HCT116 (cell line): ENCODE data around the gene CDH13. TPM values are rescaled to one million over a fixed set of nuclear protein-coding genes. Genes with fewer than 3 reads are reported as not detected.

Experiments used
- ATAC-seq: fragments of 200-7000 bp; cut with Tn5 transposase; 2 replicates; pipeline ENCODE4 v1.9.1; 2020; ENCODE audit warnings: mild to moderate bottlenecking, moderate library complexity
- BruUV-seq: library from RNA; stranded (reverse); fragments of 400-500 nt; replicated peaks from 2 replicates; lab custom pipeline; 2021; lab: Mats Ljungman, UMichigan
- CTCF ChIA-PET: fragments of 300-600 bp; sonication (Branson Sonifier 250); formaldehyde crosslinking; loops from one replicate; lab custom pipeline; 2021; ENCODE audit warnings: antibody characterized with exemption; lab: Charles Lee
- POLR2A ChIA-PET: fragments of 300-600, 350-600 bp; sonication (Branson Sonifier 250); formaldehyde crosslinking; loops from one replicate; lab custom pipeline; 2021; ENCODE audit warnings: antibody characterized with exemption; lab: Charles Lee
- RAD21 ChIA-PET, 2 experiments: fragments of 300-600 bp; sonication (Branson Sonifier 250); formaldehyde crosslinking; loops; one replicate each; lab custom pipeline; 2023; ENCODE audit warnings: low total read pairs in 2 of 2; ENCODE audit not compliant: uncharacterized antibody in 2 of 2, unreplicated experiment in 2 of 2, low non-redundant PET in 1 of 2; lab: Charles Lee
- DNase-seq: peaks from one replicate; pipeline ENCODE4 v3.0.0-alpha.2; 2010; ENCODE audit warnings: low read depth, low spot score
- H2AFZ ChIP-seq: fragments of 200-600 bp; shearing (Covaris generic), sonication (generic); 2 replicates; pipeline ENCODE4 v1.6.1; 2017; ENCODE audit warnings: low read depth, mixed run types, mixed read lengths, antibody characterized with exemption, low read length; ENCODE audit not compliant: poor library complexity, severe bottlenecking
- H3K27ac ChIP-seq: 2 replicates; pipeline ENCODE4 v1.5.1; 2012; ENCODE audit warnings: low read depth, low read length
- H3K27me3 ChIP-seq: fragments of 200-600 bp; sonication (generic); 2 replicates; pipeline ENCODE4 v1.6.1; 2016; ENCODE audit warnings: mixed run types, low read length, mixed read lengths; ENCODE audit not compliant: insufficient read depth
- H3K36me3 ChIP-seq, 2 experiments: fragments of 200-500 bp in 1 of 2; fragments of 200-600 bp in 1 of 2; sonication (Bioruptor generic) in 1 of 2; sonication (generic) in 1 of 2; 2 replicates each; pipeline versions ENCODE4 v1.5.1 to v1.6.1; 2014 to 2016; ENCODE audit warnings: low read length in 2 of 2, inconsistent platforms in 1 of 2, mixed read lengths in 1 of 2, mixed run types in 1 of 2; ENCODE audit not compliant: insufficient read depth in 2 of 2, control insufficient read depth in 1 of 2
- H3K4me1 ChIP-seq, 2 experiments: fragments of 200-600 bp in 1 of 2; sonication (generic) in 1 of 2; 2 replicates each; pipeline versions ENCODE4 v1.5.1 to v1.6.1; 2012 to 2017; ENCODE audit warnings: low read length in 2 of 2, inconsistent platforms in 1 of 2, mild to moderate bottlenecking in 1 of 2, mixed read lengths in 1 of 2, mixed run types in 1 of 2, moderate library complexity in 1 of 2; ENCODE audit not compliant: insufficient read depth in 2 of 2, control insufficient read depth in 1 of 2
- H3K4me2 ChIP-seq: fragments of 200-600 bp; sonication (generic); 2 replicates; pipeline ENCODE4 v1.6.1; 2017; ENCODE audit warnings: mixed run types, low read length, mixed read lengths
- H3K4me3 ChIP-seq, 2 experiments: fragments of 200-600 bp in 1 of 2; sonication (generic) in 1 of 2; replicated peaks in 1 of 2; 2 replicates each; pipeline ENCODE4 v1.5.1; 2011 to 2016; ENCODE audit warnings: low read length in 2 of 2, control low read depth in 1 of 2, low read depth in 1 of 2, mild to moderate bottlenecking in 1 of 2, mixed read lengths in 1 of 2, mixed run types in 1 of 2
- H3K79me2 ChIP-seq: fragments of 200-600 bp; sonication (generic); 2 replicates; pipeline ENCODE4 v1.6.1; 2017; ENCODE audit warnings: mild to moderate bottlenecking, mixed run types, low read length, moderate library complexity, mixed read lengths; ENCODE audit not compliant: insufficient read depth
- H3K9ac ChIP-seq: fragments of 200-600 bp; sonication (generic); 2 replicates; pipeline ENCODE4 v1.6.1; 2016; ENCODE audit warnings: low read length, mixed read lengths
- H3K9me2 ChIP-seq: fragments of 200-600 bp; sonication (generic), shearing (Covaris generic); 2 replicates; pipeline ENCODE4 v1.6.1; 2017; ENCODE audit warnings: mixed run types, mild to moderate bottlenecking, moderate library complexity; ENCODE audit not compliant: insufficient read depth
- H3K9me3 ChIP-seq, 2 experiments: fragments of 200-500 bp in 1 of 2; fragments of 200-600 bp in 1 of 2; sonication (Bioruptor generic) in 1 of 2; sonication (generic) in 1 of 2; 2 replicates each; pipeline ENCODE4 v1.6.1; 2014 to 2017; ENCODE audit warnings: low read length in 2 of 2, mixed read lengths in 2 of 2, inconsistent platforms in 1 of 2, low read depth in 1 of 2, mild to moderate bottlenecking in 1 of 2, mixed run types in 1 of 2, moderate library complexity in 1 of 2; ENCODE audit not compliant: control insufficient read depth in 1 of 2, insufficient read depth in 1 of 2
- H4K20me1 ChIP-seq: fragments of 200-600 bp; sonication (generic), shearing (Covaris generic); 2 replicates; pipeline ENCODE4 v1.6.1; 2017; ENCODE audit warnings: mixed run types, mild to moderate bottlenecking, moderate library complexity; ENCODE audit not compliant: insufficient read depth
- EGR1 ChIP-seq: IDR thresholded peaks from 2 replicates; pipeline ENCODE4 v1.6.1; 2012; ENCODE audit warnings: low read depth
- ELF1 ChIP-seq: IDR thresholded peaks from 2 replicates; pipeline ENCODE4 v1.6.1; 2012; ENCODE audit warnings: low read depth, borderline replicate concordance
- JUND ChIP-seq: IDR thresholded peaks from 2 replicates; pipeline ENCODE4 v1.6.1; 2012
- POLR2A ChIP-seq: IDR thresholded peaks from 2 replicates; pipeline ENCODE4 v1.7.0; 2011; ENCODE audit warnings: borderline replicate concordance; ENCODE audit not compliant: insufficient read depth, insufficient read length; ENCODE audit errors: extremely low read depth
- POLR2AphosphoS5 ChIP-seq: IDR thresholded peaks from 2 replicates; pipeline ENCODE4 v1.6.1; 2011; ENCODE audit warnings: mild to moderate bottlenecking, low read depth, low read length, moderate library complexity
- RAD21 ChIP-seq: IDR thresholded peaks from 2 replicates; pipeline ENCODE4 v1.6.1; 2012; ENCODE audit warnings: low read depth, mild to moderate bottlenecking
- REST ChIP-seq: IDR thresholded peaks from 2 replicates; pipeline ENCODE4 v1.6.1; 2012; ENCODE audit warnings: low read depth
- SIN3A ChIP-seq: IDR thresholded peaks from 2 replicates; pipeline ENCODE4 v1.6.1; 2012; ENCODE audit warnings: low read depth
- SP1 ChIP-seq: IDR thresholded peaks from 2 replicates; pipeline ENCODE4 v1.6.1; 2012; ENCODE audit warnings: low read depth
- intact Hi-C: fragments of 100-400 bp; cut with micrococcal nuclease; formaldehyde crosslinking; loops from 2 replicates; pipeline ENCODE4 v1.10.0; 2022
- total RNA-seq: library from RNA; stranded (reverse); gene quantifications from one replicate; pipeline ENCODE4 v1.2.1, GENCODE V29; 2021; ENCODE audit not compliant: unreplicated experiment
- TF ChIP-seq, protein P1 (sequence below), 3 experiments: fragments of 200-600 bp in 1 of 3; sonication (generic) in 1 of 3; IDR thresholded peaks in 2 of 3; conservative IDR thresholded peaks in 1 of 3; 2 replicates each; pipeline ENCODE4 v1.5.1; 2012 to 2017; ENCODE audit warnings: low read depth in 2 of 3, low read length in 2 of 3, antibody characterized with exemption in 1 of 3, borderline replicate concordance in 1 of 3, control low read depth in 1 of 3, mild to moderate bottlenecking in 1 of 3, mixed read lengths in 1 of 3, mixed run types in 1 of 3, moderate library complexity in 1 of 3; ENCODE audit not compliant: insufficient read depth in 1 of 3
- TF ChIP-seq, protein P2 (sequence below): IDR thresholded peaks from 2 replicates; pipeline ENCODE4 v1.6.1; 2011; ENCODE audit warnings: mild to moderate bottlenecking, low read length, moderate library complexity; ENCODE audit not compliant: insufficient replicate concordance; ENCODE audit errors: extremely low read depth
- TF ChIP-seq, protein P3 (sequence below): IDR thresholded peaks from 2 replicates; pipeline ENCODE4 v1.6.1; 2012

The CDH13 gene
- total RNA-seq, 1 experiment from 2014 or later: not detected

GRCh38 chr16:82660075-82660645 lies 33.4 kb downstream of the CDH13 start:
- BruUV-seq: no TSS peak
- ATAC-seq (no peak), DNase-seq (no peak)
- Histone ChIP-seq H3K27ac (no peak overlapping the region), H3K9me2 (no peaks in the 10 kb centered on the region), H4K20me1 (no peaks in the 10 kb centered on the region), H2AFZ (no peak overlapping the region), H3K36me3 (no peaks in the 10 kb centered on the region), H3K4me3 (no peak overlapping the region), H3K4me1 (peaks cover 0 to 3% of the 10 kb centered on the region in 2 experiments; a peak in 2 of 4 replicates), H3K27me3 (peaks cover 28% of the 10 kb centered on the region; the same call in 1 of the 2 replicates), H3K79me2 (no peaks in the 10 kb centered on the region), H3K9ac (no peak overlapping the region), H3K9me3 (no peaks in the 10 kb centered on the region), H3K4me2 (no peak overlapping the region)
- no peak for TF ChIP-seq SP1
- TF ChIP-seq SIN3A: no peak
- no peak for TF ChIP-seq ELF1
- TF ChIP-seq POLR2A: no peak
- TF ChIP-seq REST: no peak
- TF ChIP-seq, protein P1, sequence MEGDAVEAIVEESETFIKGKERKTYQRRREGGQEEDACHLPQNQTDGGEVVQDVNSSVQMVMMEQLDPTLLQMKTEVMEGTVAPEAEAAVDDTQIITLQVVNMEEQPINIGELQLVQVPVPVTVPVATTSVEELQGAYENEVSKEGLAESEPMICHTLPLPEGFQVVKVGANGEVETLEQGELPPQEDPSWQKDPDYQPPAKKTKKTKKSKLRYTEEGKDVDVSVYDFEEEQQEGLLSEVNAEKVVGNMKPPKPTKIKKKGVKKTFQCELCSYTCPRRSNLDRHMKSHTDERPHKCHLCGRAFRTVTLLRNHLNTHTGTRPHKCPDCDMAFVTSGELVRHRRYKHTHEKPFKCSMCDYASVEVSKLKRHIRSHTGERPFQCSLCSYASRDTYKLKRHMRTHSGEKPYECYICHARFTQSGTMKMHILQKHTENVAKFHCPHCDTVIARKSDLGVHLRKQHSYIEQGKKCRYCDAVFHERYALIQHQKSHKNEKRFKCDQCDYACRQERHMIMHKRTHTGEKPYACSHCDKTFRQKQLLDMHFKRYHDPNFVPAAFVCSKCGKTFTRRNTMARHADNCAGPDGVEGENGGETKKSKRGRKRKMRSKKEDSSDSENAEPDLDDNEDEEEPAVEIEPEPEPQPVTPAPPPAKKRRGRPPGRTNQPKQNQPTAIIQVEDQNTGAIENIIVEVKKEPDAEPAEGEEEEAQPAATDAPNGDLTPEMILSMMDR (IDR thresholded peaks at IDR 0.05 in 2 of 3, conservative IDR thresholded peaks at IDR 0.05 in 1 of 3; ENCODE audit: borderline replicate concordance in 1 of 3, insufficient read depth in 1 of 3, low read depth in 2 of 3, low read length in 2 of 3): no peak
- TF ChIP-seq POLR2AphosphoS5: no peak
- no peak for TF ChIP-seq JUND
- no peak for TF ChIP-seq RAD21
- no peak for TF ChIP-seq EGR1
- TF ChIP-seq, protein P2, sequence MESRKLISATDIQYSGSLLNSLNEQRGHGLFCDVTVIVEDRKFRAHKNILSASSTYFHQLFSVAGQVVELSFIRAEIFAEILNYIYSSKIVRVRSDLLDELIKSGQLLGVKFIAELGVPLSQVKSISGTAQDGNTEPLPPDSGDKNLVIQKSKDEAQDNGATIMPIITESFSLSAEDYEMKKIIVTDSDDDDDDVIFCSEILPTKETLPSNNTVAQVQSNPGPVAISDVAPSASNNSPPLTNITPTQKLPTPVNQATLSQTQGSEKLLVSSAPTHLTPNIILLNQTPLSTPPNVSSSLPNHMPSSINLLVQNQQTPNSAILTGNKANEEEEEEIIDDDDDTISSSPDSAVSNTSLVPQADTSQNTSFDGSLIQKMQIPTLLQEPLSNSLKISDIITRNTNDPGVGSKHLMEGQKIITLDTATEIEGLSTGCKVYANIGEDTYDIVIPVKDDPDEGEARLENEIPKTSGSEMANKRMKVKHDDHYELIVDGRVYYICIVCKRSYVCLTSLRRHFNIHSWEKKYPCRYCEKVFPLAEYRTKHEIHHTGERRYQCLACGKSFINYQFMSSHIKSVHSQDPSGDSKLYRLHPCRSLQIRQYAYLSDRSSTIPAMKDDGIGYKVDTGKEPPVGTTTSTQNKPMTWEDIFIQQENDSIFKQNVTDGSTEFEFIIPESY: no peak
- TF ChIP-seq, protein P3, sequence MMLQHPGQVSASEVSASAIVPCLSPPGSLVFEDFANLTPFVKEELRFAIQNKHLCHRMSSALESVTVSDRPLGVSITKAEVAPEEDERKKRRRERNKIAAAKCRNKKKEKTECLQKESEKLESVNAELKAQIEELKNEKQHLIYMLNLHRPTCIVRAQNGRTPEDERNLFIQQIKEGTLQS: no peak
- CTCF ChIA-PET: no interaction called here
- POLR2A ChIA-PET: no interaction called here
- RAD21 ChIA-PET: no interaction called here
- intact Hi-C loops: no loop called here
